ENCODE results near the gene EDN1.
"Not testable (repeated sequence)": the region's sequence is repeated elsewhere in the genome, so short reads cannot be mapped to it uniquely, and the experiment has no call there.

The EDN1 gene

GRCh38 chr6:12312736-12313135 is 22.6 kb downstream of the EDN1 start:
- no peak overlapping the region for H3K27ac ChIP-seq (ENCODE audit: low read depth, low read length, severe bottlenecking)
- peaks cover 18% of the 10 kb centered on the region for H3K4me1 ChIP-seq (ENCODE audit: control insufficient read depth, insufficient read depth, low read length, poor library complexity, severe bottlenecking)
- H3K9me3 ChIP-seq (ENCODE audit: control insufficient read depth, low read length): no peaks in the 10 kb centered on the region
- 88% methylated on average over 1 of the region's 2 CpGs; no CpG with 5 or more reads in 1 of the 2 experiments for WGBS, 2 experiments (ENCODE audit: insufficient coverage in 2 of 2)
- H3K36me3 ChIP-seq (ENCODE audit: control insufficient read depth, insufficient read depth, low read length): no peaks in the 10 kb centered on the region
- H3K4me3 ChIP-seq (ENCODE audit: extremely low read depth, insufficient read depth, low read length, poor library complexity, severe bottlenecking): no peak overlapping the region

DNA sequence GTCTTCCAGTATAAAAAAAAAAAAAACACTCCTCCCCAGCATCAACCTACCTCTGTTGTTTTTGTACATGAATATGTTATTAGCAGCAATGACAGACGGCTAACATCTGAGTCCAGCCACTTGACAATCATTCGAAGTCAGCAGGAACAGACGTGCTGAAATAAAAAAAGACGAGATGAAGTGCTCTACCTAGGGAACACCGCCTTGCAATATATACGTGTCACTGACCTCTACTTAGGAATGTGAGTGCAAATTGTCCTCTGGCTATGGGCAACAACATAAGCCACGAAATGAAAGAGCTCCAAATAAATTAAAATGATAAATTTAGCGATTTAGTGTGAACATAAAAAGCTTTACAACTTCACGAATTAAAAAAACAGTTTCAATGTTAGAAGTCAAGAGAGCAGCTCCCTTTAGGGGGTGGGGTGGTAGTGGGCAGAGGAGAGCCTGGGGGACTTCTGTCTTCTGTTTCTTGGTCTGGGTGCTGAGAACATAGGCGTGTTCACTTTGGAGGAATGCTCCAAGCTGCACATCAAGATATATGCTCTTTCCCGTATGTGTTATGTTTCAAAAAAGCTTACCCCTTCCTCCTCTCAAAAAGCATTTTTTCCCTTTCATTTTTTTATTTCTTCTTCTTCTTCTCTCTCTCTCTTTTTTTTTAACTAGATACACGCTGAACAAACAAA is 23.3 kb downstream of the EDN1 start:
- peaks cover 18% of the 10 kb centered on the region for H3K4me1 ChIP-seq (ENCODE audit: control insufficient read depth, insufficient read depth, low read length, poor library complexity, severe bottlenecking)
- 86 to 92% methylated on average over 5 to 9 of the region's 12 CpGs for WGBS, 2 experiments (ENCODE audit: insufficient coverage in 2 of 2)
- H3K4me3 ChIP-seq (ENCODE audit: extremely low read depth, insufficient read depth, low read length, poor library complexity, severe bottlenecking): no peak overlapping the region
- H3K27ac ChIP-seq (ENCODE audit: low read depth, low read length, severe bottlenecking): peak overlapping the region; percentile 11
- peaks cover 4% of the 10 kb centered on the region for H3K9me3 ChIP-seq (ENCODE audit: control insufficient read depth, low read length)
- H3K36me3 ChIP-seq (ENCODE audit: control insufficient read depth, insufficient read depth, low read length): no peaks in the 10 kb centered on the region

DNA sequence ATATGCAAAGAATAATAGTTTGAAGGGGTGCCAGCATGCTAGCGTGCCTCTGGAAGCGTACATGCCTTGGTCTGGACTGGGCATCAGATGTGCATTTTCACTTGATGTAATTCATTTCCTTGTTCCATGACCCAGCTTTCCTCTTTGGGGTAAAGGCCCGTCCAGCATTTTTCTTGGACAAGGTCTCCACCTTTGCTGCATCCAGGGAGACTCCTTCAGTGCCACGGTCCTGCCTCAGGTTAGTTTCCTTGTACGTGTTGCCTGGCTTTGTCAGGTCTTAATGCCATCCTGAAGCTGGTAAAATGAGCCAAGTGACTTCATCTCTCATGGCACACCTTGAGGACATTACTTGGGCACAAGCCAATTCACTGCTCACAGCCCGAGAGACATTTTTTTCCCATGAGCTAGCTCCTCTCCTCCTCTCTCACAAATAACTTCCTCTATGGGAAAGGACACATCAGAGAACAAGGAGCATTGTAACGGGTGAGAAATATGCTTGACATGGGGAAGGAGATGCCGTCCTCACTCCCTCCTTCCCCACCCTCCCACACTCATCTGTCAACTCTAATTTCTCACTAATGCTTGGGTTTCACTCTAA is 23.9 kb downstream of the EDN1 start:
- no peaks in the 10 kb centered on the region for H3K36me3 ChIP-seq (ENCODE audit: control insufficient read depth, insufficient read depth, low read length)
- no peak overlapping the region for H3K4me3 ChIP-seq (ENCODE audit: extremely low read depth, insufficient read depth, low read length, poor library complexity, severe bottlenecking)
- peaks cover 18% of the 10 kb centered on the region for H3K4me1 ChIP-seq (ENCODE audit: control insufficient read depth, insufficient read depth, low read length, poor library complexity, severe bottlenecking)
- H3K27ac ChIP-seq (ENCODE audit: low read depth, low read length, severe bottlenecking): peak overlapping the region; percentile 6
- H3K9me3 ChIP-seq (ENCODE audit: control insufficient read depth, low read length): peaks cover 10% of the 10 kb centered on the region
- 92 to 95% methylated on average over 6 to 7 of the region's 8 CpGs for WGBS, 2 experiments (ENCODE audit: insufficient coverage in 2 of 2)

DNA sequence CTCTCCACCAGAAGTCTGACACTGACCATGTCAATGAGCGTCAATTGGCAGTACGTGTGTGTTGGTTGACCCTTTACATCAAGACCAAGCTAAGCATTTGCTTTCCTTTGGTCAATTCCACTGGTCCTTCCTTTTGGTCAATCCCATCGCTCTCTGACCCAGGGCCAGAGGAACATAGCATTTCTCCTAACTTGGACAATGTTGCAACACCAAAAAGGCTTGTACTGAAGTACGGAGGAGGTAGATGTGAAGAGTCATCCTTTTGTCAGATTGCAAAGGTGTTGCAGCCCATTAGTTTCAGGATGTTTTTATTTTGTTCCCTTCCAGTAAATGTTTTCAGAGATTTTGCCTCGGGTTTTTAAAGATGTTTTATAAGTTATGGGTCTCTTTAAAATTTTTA is 24.6 kb downstream of the EDN1 start:
- Histone ChIP-seq H3K36me3 (ENCODE audit: control insufficient read depth, insufficient read depth, low read length) (no peaks in the 10 kb centered on the region), H3K4me3 (ENCODE audit: extremely low read depth, insufficient read depth, low read length, poor library complexity, severe bottlenecking) (no peak overlapping the region), H3K27ac (ENCODE audit: low read depth, low read length, severe bottlenecking) (no peak overlapping the region), H3K4me1 (ENCODE audit: control insufficient read depth, insufficient read depth, low read length, poor library complexity, severe bottlenecking) (peaks cover 18% of the 10 kb centered on the region), H3K9me3 (ENCODE audit: control insufficient read depth, low read length) (peaks cover 11% of the 10 kb centered on the region)
- 80 to 83% methylated on average over 4 of the region's 5 CpGs for WGBS, 2 experiments (ENCODE audit: insufficient coverage in 2 of 2)

DNA sequence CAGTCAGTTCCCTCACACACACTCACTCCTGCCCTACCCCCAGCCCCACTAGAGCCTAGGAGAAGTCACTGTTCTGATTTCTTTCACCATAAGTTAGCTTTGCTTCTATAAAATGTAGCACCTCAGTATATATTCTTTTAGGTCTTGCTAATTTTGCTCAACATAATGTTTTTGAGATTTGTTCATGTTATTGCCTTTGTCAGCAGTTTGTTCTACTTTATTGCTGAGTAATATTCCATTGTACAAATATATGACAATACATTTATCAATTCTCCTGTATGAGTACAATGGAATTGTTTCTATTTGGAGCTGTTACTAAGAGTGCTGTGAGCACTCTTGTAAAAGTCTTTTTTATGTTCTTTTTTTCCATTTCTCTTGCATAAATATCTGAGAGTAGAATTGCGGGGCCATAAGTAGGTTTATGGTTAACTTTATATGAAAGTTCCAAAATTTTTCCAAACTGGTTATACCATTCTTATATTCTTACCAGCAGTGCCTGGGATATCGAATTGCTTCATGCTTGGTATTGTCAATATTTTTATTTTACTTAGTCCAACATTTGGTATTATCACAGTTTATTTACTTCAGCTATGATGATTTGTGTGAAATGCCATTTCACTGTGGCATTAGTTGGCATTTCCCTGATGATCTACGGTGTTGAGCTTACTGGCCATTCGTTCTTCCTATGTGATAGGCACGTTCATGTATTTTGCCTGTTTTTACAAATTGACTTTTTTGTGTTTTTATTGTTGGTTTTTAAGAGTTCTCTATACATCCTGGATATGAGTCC is 25.3 kb downstream of the EDN1 start:
- no peak overlapping the region for H3K27ac ChIP-seq (ENCODE audit: low read depth, low read length, severe bottlenecking)
- H3K4me1 ChIP-seq (ENCODE audit: control insufficient read depth, insufficient read depth, low read length, poor library complexity, severe bottlenecking): peaks cover 18% of the 10 kb centered on the region
- peaks cover 11% of the 10 kb centered on the region for H3K9me3 ChIP-seq (ENCODE audit: control insufficient read depth, low read length)
- 85 to 97% methylated on average over 3 of the region's 5 CpGs for WGBS, 2 experiments (ENCODE audit: insufficient coverage in 2 of 2)
- no peaks in the 10 kb centered on the region for H3K36me3 ChIP-seq (ENCODE audit: control insufficient read depth, insufficient read depth, low read length)
- no peak overlapping the region for H3K4me3 ChIP-seq (ENCODE audit: extremely low read depth, insufficient read depth, low read length, poor library complexity, severe bottlenecking)

DNA sequence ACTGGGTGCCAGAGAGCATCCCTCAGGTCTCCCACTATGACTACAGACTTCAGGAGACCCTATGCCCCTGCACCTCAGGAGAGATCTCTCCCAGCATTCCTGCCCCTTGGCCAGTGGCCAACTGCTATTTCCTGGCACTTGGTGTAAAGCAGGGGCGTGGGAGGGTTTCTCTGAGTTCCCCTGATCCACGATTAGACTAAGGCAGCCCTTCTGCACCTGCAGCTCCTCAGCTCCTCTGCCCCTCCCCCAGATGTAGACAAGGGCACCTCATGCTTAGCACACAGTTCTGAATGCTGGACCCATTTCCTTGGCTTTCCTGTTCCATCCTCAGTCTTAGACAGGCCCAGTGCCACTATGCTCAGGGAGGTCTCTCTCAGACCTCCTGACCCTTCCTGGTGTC is 28.6 kb downstream of the EDN1 start:
- Histone ChIP-seq H3K4me1 (ENCODE audit: control insufficient read depth, insufficient read depth, low read length, poor library complexity, severe bottlenecking) (peaks cover 7% of the 10 kb centered on the region), H3K9me3 (ENCODE audit: control insufficient read depth, low read length) (peaks cover 11% of the 10 kb centered on the region), H3K36me3 (ENCODE audit: control insufficient read depth, insufficient read depth, low read length) (no peaks in the 10 kb centered on the region), H3K4me3 (ENCODE audit: extremely low read depth, insufficient read depth, low read length, poor library complexity, severe bottlenecking) (no peak overlapping the region), H3K27ac (ENCODE audit: low read depth, low read length, severe bottlenecking) (no peak overlapping the region)
- WGBS, 2 experiments (ENCODE audit: insufficient coverage in 2 of 2): 79 to 86% methylated on average over 2 of the region's 2 CpGs

GRCh38 chr6:12320074-12320473 is 29.9 kb downstream of the EDN1 start:
- peaks cover 11% of the 10 kb centered on the region for H3K9me3 ChIP-seq (ENCODE audit: control insufficient read depth, low read length)
- not testable (repeated sequence) for H3K4me1 ChIP-seq (ENCODE audit: control insufficient read depth, insufficient read depth, low read length, poor library complexity, severe bottlenecking); H3K27ac ChIP-seq (ENCODE audit: low read depth, low read length, severe bottlenecking); H3K36me3 ChIP-seq (ENCODE audit: control insufficient read depth, insufficient read depth, low read length); H3K4me3 ChIP-seq (ENCODE audit: extremely low read depth, insufficient read depth, low read length, poor library complexity, severe bottlenecking)
- 94 to 95% methylated on average over 3 of the region's 5 CpGs for WGBS, 2 experiments (ENCODE audit: insufficient coverage in 2 of 2)

DNA sequence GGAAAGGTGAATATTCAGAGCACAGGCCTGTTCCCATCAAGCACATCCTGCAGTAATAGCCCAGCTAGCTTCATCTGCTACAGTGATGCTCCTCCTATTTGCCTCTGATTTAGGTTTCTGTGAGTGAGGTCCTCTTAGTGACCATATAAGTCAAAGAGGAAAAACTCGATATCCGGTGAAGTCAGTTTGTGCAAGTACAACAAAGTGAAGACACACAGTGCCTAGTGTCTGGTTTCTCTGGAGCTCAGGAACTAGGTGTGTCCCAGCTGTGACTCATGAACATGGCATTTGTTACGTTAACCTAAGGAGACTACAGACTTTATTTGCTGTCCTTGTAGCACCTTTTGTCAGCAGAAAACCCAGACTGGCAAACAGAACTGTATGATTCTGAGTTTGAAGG is 33.9 kb downstream of the EDN1 start:
- no peak overlapping the region for H3K27ac ChIP-seq (ENCODE audit: low read depth, low read length, severe bottlenecking)
- peaks cover under 1% of the 10 kb centered on the region for H3K9me3 ChIP-seq (ENCODE audit: control insufficient read depth, low read length)
- no peaks in the 10 kb centered on the region for H3K36me3 ChIP-seq (ENCODE audit: control insufficient read depth, insufficient read depth, low read length)
- 81 to 88% methylated on average over 3 of the region's 3 CpGs for WGBS, 2 experiments (ENCODE audit: insufficient coverage in 2 of 2)
- no peak overlapping the region for H3K4me3 ChIP-seq (ENCODE audit: extremely low read depth, insufficient read depth, low read length, poor library complexity, severe bottlenecking)
- peaks cover 25% of the 10 kb centered on the region for H3K4me1 ChIP-seq (ENCODE audit: control insufficient read depth, insufficient read depth, low read length, poor library complexity, severe bottlenecking)

DNA sequence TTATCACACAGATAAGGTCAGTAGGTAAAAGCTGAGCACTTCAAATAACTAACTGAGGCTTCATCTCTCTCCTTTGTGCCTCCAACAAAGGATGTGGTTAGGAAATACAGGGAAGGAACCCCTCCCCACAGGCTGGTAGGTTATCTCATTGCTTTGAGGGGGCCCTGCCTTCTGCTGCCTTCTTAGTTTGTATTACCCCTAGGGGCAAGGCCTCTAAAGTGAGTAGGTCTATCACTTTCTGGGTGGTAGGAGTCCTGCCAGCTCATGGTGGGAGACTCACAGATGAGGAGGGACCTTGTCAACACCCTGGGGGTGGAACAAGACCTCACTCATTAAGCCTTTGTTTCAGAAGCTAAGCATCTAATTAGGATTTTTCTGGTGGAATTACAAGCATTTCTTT is 34.6 kb downstream of the EDN1 start:
- H3K4me1 ChIP-seq (ENCODE audit: control insufficient read depth, insufficient read depth, low read length, poor library complexity, severe bottlenecking): peaks cover 25% of the 10 kb centered on the region
- H3K36me3 ChIP-seq (ENCODE audit: control insufficient read depth, insufficient read depth, low read length): no peaks in the 10 kb centered on the region
- no peaks in the 10 kb centered on the region for H3K9me3 ChIP-seq (ENCODE audit: control insufficient read depth, low read length)
- no peak overlapping the region for H3K4me3 ChIP-seq (ENCODE audit: extremely low read depth, insufficient read depth, low read length, poor library complexity, severe bottlenecking)
- no peak overlapping the region for H3K27ac ChIP-seq (ENCODE audit: low read depth, low read length, severe bottlenecking)

GRCh38 chr6:12325872-12326271 is 35.7 kb downstream of the EDN1 start:
- Histone ChIP-seq H3K4me3 (ENCODE audit: extremely low read depth, insufficient read depth, low read length, poor library complexity, severe bottlenecking) (no peak overlapping the region), H3K36me3 (ENCODE audit: control insufficient read depth, insufficient read depth, low read length) (no peaks in the 10 kb centered on the region), H3K9me3 (ENCODE audit: control insufficient read depth, low read length) (no peaks in the 10 kb centered on the region), H3K27ac (ENCODE audit: low read depth, low read length, severe bottlenecking) (no peak overlapping the region), H3K4me1 (ENCODE audit: control insufficient read depth, insufficient read depth, low read length, poor library complexity, severe bottlenecking) (peaks cover 28% of the 10 kb centered on the region)
- WGBS, 2 experiments (ENCODE audit: insufficient coverage in 2 of 2): 100% methylated on average over 1 of the region's 3 CpGs; no CpG with 5 or more reads in 1 of the 2 experiments

GRCh38 chr6:12327391-12327790 is 37.2 kb downstream of the EDN1 start:
- WGBS, 2 experiments (ENCODE audit: insufficient coverage in 2 of 2): 100% methylated on average over 1 of the region's 2 CpGs; no CpG with 5 or more reads in 1 of the 2 experiments
- H3K4me1 ChIP-seq (ENCODE audit: control insufficient read depth, insufficient read depth, low read length, poor library complexity, severe bottlenecking): peaks cover 41% of the 10 kb centered on the region
- H3K4me3 ChIP-seq (ENCODE audit: extremely low read depth, insufficient read depth, low read length, poor library complexity, severe bottlenecking): no peak overlapping the region
- H3K36me3 ChIP-seq (ENCODE audit: control insufficient read depth, insufficient read depth, low read length): no peaks in the 10 kb centered on the region
- H3K27ac ChIP-seq (ENCODE audit: low read depth, low read length, severe bottlenecking): no peak overlapping the region
- no peaks in the 10 kb centered on the region for H3K9me3 ChIP-seq (ENCODE audit: control insufficient read depth, low read length)

All from mesodermal cell (in vitro differentiated cells).